Measurements from ENCODE around the gene CRIP3.

Gene CRIP3

DNA sequence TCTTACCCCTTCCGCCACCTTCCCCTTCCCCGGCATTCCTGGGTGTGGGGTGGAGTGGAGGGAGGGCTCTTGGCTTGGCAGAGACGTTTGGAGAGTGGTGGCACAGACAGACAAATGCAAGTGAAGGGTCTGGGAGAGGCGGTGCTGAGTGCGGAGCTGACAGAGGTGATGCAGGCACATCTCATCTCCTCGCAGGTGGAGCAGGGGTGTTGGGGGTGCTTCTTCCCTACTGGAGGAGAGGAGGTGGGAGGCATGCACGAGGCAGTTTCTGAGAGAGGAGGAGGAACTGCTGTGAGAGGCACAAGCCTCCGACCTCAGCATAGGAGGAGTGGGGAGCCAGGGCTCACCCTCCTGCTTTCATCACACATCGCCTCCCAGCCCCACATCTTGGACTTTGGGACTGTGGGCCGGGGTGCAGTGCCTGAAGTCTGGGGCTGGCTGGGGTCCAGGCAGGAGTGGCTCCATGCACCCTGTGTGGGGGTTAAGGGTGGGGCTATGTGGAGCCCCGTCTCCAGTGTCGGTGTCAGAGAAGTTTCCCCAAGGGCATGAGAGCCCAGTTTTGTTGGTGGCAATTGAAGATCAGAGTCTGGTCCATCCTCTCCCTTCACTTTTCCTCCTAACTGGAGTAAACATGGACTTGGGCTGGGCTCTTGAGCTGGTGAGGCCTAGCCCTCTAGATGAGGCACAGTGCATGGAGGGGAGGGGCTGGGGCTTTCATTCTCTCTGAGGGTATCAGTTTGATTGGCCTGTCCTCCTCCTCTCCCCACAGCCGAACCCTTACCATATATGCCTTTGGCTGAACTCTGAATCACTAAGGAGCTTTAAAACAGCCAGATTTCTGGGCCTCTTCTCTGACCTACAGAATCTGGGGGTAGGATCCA lies 30.7 kb downstream of the CRIP3 start:
- peak; percentile 47 for DNase-seq (ENCODE audit: insufficient read length, low spot score)
- FAIRE-seq, result no peak

DNA sequence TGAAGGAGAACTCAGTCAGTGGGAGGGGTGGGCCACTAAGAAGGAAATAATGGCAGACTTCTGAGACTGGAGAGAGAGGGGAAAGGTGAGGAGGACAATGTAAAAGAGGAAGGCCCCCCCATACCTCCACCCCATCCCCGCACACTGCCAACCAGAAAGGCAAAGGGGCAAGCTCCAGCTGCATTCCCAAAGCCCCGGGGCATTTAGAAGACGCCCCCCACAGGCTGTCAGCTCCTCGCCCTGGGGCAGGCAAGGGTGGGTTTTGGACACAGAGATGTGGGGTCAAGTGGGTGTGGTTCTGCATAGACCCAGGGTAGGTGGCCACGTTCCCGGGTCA lies 31.4 kb downstream of the CRIP3 start:
- no peak for DNase-seq (ENCODE audit: insufficient read length, low spot score)
- no peak for TF ChIP-seq POLR2A (IDR thresholded peaks at IDR 0.05; ENCODE audit: low read depth, low read length)
- no peak for FAIRE-seq

More for the DNA sequence above, 30.7 kb downstream of the CRIP3 start:
- no peak for TF ChIP-seq POLR2A (IDR thresholded peaks at IDR 0.05; ENCODE audit: low read depth, low read length)

DNA sequence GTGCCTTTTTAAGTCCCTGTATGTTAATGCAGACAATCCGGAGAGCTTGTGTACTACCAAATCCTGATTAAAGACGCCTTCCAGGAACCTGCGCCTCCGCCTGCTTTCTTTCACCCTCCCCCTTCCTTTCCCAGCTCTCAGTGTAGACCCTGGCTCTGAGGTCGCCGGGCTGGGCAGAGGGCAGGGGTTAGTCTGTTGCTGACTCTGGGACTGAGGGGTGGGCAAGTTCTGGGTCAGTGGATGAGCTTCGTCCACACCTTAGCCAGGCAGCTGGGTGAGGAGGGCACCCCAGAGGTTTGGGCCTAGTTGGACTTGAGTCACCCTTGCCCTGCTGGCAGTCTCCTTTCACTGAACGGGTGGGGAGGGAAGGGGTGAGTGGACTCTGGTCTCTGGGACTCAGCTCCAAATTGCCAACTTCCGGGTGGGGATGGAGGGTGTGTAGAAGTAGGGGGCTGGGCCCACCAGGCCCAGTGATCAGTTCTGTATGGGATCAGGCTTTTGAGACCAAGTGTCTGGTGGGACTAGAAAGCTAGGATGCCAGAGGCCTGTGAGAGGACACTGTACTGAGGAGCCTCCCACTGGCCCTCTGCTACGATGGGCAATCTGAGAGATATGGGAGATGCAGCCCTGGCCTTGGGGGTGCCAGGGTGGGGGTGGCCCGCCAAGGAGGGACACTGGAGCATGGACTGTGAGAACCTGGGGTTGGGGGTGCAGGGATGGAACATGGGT lies 31.9 kb downstream of the CRIP3 start:
- FAIRE-seq (no peak), DNase-seq (ENCODE audit: insufficient read length, low spot score) (no peak)
- no peak for TF ChIP-seq POLR2A (IDR thresholded peaks at IDR 0.05; ENCODE audit: low read depth, low read length)

DNA sequence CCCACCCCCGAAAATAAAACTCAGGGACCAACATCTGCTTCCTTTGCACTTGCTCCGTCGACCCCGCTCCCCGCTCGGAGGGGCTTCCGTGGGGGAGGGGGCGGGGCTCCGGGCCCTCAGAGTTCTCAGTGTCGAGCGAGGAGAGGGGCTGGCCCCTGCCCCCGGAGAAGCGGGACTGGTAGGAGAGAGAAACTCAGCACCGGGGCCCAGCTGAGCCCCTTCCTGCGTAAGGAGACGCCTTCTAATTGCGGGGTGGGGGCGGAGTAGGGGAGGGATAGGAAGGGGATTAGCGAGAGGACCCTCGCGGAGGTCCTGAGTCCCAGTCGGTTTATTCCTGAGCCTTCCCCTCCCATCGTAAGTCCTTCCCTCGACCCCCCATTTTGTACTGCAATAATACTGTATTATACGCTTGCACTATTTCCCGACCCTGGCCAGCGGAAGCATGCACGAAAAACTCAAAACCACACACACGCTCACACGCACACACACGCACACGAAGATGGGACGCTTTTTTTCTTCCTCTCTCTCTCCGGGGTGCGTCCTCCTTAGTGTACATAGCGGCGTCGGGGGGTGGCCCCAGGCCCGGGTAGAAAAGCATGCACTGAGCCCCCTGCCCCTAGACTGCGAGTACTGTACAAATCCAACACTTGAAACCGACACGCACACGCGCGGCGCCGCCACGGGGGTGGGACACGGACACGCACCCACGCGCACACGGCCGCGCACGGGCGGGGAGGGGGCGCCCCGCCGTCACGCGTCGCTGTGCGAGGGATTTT lies 32.6 kb downstream of the CRIP3 start:
- FAIRE-seq (no peak), DNase-seq (ENCODE audit: insufficient read length, low spot score) (no peak)
- no peak for TF ChIP-seq POLR2A (IDR thresholded peaks at IDR 0.05; ENCODE audit: low read depth, low read length)

DNA sequence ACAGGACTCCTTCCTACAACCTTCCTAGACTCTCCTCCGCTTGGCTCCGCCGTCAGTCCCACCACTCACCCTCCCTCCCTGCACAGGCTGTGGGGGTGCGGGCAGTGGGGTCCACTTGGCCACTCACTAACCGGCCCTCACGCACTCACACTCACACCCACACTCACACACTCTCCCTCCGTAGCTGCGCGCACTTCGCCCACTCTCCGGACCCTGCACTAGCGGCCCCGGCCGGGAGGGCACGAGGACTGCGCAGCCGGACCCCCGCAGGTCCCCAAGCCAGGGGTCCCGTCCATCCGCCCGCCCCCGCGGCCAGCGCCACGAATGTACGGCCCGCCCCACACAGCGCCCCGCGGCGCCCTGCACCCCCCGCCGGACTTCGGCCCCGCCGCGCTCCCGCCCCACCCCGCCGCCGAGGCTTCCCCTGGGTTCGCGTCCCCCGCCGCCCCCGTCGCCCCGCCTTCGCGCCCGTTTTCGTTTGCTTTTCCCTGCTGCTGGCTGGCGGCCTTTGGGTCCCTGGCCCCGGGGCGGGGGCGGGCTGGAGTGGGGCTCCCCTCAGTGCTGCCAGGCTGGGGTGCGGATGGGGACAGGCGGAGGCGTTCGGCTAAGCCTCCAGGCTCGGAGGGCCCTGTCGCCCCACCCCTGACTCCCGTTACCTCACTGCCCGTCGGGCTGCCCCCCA lies 33.6 kb downstream of the CRIP3 start:
- no peak for FAIRE-seq
- DNase-seq (ENCODE audit: insufficient read length, low spot score), result no peak
- no peak for TF ChIP-seq POLR2A (IDR thresholded peaks at IDR 0.05; ENCODE audit: low read depth, low read length)

DNA sequence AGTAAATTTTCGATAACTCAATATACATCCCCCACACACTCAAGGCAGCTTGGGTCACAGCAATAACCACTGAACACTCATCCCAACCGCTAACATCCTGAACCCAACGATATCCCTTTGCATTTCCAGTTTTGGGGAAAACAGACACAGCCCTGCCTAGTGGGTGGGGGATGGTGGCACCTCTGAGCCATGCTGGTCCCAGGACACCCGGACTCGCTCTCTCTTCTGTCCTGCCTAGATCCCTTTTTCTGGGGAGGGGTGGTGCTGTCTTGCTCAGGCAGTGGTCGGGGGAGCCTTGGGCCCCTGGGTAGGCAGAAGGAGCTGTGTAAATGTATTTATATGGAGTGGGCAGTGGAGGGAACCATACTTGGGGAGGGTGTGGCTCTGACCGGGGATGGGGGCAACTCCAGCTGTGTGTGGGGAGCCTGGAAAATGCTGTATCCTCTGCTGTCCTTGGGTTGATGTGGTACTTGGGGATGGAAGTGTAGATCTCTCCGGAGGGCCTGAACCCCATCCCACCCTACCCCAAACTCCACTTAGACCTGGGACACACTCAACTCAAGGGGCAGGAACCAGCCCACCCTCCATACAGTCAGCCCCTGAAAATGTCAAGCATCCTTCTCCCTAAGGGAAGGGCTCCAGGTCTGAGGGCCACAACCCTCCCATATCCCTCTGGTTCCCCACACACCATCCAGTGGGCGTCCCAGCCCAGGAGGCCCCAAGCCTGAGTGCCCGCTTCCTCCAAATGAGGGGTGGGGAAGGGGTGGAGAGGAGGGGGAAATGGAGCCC lies 34.3 kb downstream of the CRIP3 start:
- FAIRE-seq (no peak), DNase-seq (ENCODE audit: insufficient read length, low spot score) (no peak)
- no peak for TF ChIP-seq POLR2A (IDR thresholded peaks at IDR 0.05; ENCODE audit: low read depth, low read length)

DNA sequence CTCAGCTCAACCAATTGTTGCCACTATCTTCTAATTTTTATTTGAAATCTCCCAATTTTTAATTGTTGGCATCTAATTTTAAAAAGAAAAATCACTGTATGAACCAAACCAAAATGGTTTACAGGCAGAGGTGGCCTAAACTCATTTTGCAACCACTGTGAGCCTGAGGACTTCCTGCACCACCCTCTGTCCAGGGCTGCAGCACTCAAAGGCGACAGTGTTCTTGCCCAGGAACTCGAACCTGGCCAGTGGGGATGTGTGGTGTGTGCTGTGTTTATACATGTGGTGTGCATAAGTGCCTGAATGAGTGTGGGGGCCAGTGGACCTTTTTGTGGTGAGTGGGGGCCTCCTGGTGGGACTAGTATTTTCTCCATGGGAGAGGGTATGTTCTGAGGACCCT lies 34.9 kb downstream of the CRIP3 start:
- TF ChIP-seq POLR2A (IDR thresholded peaks at IDR 0.05; ENCODE audit: low read depth, low read length), result no peak
- FAIRE-seq (no peak), DNase-seq (ENCODE audit: insufficient read length, low spot score) (no peak)

DNA sequence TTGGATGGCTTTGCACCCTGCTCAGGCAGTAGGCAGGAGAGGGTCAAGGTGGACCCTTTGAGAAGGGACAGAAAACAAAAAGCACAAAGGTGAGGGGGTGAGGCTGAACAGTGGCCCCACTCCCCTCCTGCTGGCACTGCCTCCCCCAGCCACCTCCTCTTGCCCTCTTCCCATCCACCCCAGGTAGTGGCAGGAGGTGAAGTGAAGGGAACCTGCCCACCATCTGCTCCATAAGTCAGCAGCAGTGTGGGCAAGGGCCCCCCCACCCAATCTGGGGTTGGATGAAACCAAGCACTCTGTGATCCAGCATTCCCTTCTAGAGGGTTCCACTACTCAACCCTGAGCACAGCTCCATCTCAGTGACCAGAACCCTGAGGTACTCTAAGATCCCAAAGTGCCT lies 36.7 kb downstream of the CRIP3 start:
- no peak for FAIRE-seq

DNA sequence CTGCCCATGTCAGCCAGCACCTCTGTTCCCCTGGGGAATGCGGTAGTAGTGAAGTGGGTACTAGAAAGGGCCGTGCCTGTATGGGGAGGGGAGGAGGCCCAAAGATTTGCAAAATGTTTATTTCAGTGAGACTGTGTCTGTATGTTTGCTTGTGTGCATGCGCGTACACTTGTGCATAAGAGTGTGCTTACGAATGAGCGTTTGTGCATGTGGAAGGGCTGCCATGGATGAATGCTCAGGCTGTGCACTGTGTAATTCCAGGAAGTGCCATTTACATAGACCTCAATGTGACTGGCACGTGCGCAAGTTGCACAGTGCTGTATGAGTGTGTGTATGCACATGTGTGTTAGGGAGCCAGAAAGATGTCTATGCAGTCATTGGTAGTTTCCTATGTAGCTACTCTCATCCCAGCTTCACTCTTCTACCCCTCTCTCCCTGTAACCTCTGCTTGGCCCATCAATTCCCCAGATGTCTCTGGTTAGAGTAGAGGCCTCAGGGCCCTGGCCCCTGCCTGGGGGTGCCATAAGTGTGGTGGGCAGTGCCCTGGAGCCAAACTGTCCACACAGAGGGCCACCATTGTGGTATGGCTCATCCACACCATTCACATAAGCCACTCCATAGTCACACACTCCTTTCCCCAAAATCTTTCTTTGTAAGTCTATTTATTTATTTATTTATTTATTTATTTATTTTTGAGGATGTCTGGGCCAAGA lies 37.4 kb downstream of the CRIP3 start:
- FAIRE-seq, result no peak
- TF ChIP-seq POLR2A (IDR thresholded peaks at IDR 0.05; ENCODE audit: low read depth, low read length), result no peak
- DNase-seq (ENCODE audit: insufficient read length, low spot score), result no peak

More for the DNA sequence above, 36.7 kb downstream of the CRIP3 start:
- DNase-seq (ENCODE audit: insufficient read length, low spot score), result no peak
- TF ChIP-seq POLR2A (IDR thresholded peaks at IDR 0.05; ENCODE audit: low read depth, low read length), result no peak

DNA sequence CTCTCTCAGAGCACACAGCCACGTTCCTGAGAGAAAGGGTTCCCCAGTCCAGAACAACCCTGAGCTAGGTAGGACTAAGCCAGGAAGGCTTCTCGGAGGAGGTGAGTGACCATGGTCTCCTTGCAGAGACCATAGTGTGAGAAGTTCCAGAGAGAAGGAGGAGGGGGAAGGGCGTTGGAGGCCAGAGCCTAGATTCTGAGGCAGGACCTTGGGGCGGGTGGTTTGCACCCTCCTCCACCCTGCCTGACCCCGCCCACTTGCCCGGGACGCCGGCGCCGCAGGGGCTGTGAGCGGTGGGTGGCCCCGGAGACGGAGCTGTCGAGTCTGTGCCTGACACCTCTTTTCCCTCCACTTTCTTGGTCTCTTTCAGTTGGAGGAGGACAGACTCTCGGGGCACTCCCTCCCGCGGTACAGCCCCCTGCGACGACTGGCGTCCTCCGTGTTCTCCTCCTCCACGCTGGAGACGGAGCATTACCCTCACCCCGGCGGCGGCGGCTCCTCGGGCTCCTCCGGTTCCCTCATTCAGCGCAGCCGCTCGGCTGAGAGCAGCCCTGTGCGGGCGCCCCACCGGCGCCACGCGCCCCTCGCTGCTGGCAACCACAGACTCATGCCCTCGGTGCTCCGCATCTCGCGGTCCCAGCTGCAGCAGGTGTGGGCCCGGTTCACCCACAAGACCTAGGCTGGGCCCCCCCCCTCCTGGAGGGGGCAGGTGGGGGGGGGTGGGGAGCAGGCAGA lies 39.2 kb downstream of the CRIP3 start:
- DNase-seq (ENCODE audit: insufficient read length, low spot score) (no peak), FAIRE-seq (no peak)
- no peak for TF ChIP-seq POLR2A (IDR thresholded peaks at IDR 0.05; ENCODE audit: low read depth, low read length)

DNA sequence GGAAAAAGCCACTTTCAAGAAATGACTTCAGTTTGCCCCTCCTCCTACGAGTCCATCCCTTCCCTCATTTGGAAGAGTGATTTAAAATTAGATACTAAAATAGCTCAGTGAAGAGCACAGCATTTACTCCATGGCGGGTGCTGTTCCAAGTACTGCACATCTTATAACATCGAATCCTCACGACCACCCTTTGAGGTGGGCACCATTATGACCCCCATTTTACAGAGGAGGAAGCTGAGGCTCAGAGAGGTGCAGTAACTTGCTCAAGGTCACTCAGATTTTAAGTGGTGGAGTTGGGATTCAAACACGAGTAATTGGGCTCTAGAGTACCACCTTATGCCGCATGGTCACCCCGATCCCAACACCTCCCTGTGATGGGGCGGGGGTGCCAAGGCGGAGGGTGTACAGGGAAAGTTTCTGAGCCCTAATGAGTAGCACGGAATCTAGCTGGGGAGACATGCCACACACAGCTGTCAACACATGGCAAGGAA lies 39.8 kb downstream of the CRIP3 start:
- TF ChIP-seq POLR2A (IDR thresholded peaks at IDR 0.05; ENCODE audit: low read depth, low read length), result no peak
- FAIRE-seq (no peak), DNase-seq (ENCODE audit: insufficient read length, low spot score) (no peak)

DNA sequence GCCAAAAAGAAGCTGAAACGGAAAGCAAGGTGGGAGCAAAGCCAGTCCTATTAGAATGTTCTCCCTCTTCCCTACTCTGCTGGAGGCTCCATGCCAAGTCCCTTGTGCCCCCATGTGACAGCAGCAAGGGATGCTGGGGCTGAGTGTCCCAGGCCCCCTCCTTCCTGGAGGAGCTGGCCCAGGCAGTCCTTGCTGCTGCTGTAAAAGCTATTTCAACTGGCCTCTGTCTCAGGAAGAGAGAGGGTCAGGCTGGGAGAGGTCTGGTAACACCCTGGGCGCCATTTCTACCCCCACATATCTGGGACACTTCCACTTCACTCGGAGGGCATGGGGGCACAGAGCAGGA lies 40.3 kb downstream of the CRIP3 start:
- TF ChIP-seq POLR2A (IDR thresholded peaks at IDR 0.05; ENCODE audit: low read depth, low read length), result no peak
- DNase-seq (ENCODE audit: insufficient read length, low spot score) (no peak), FAIRE-seq (no peak)
